Immature natural killer cell (primary cell): Measurements from ENCODE around the gene CCDC174. TPM values are rescaled to one million over a fixed set of nuclear protein-coding genes. Genes with fewer than 3 reads are reported as not detected.

ENCODE experiments used
- DNase-seq, 3 donors: peaks; one replicate each; pipeline ENCODE4 v3.0.0; 2022; ENCODE audit warnings: mixed read lengths in 1 of 3
- H3K27ac Mint-ChIP-seq, 6 donors: one replicate each; pipeline ENCODE4 v1.8.0; 2020; ENCODE audit warnings: mixed read lengths in 6 of 6, mild to moderate bottlenecking in 5 of 6, inconsistent platforms in 4 of 6, moderate library complexity in 3 of 6
- H3K27me3 Mint-ChIP-seq, 3 donors: one replicate each; pipeline ENCODE4 v1.8.0; 2020 to 2021; ENCODE audit warnings: low read depth in 3 of 3, mild to moderate bottlenecking in 3 of 3, mixed read lengths in 3 of 3, moderate library complexity in 3 of 3, inconsistent platforms in 1 of 3
- H3K36me3 Mint-ChIP-seq, 3 donors: one replicate each; pipeline ENCODE4 v1.8.0; 2020; ENCODE audit warnings: mixed read lengths in 3 of 3, inconsistent platforms in 2 of 3, mild to moderate bottlenecking in 2 of 3
- H3K4me1 Mint-ChIP-seq, 2 donors: one replicate each; pipeline ENCODE4 v1.8.0; 2020; ENCODE audit warnings: inconsistent platforms in 2 of 2, mild to moderate bottlenecking in 2 of 2, mixed read lengths in 2 of 2, moderate library complexity in 1 of 2
- H3K4me3 Mint-ChIP-seq, 5 donors: one replicate each; pipeline ENCODE4 v1.8.0; 2020; ENCODE audit warnings: mild to moderate bottlenecking in 5 of 5, mixed read lengths in 5 of 5, inconsistent platforms in 3 of 5, moderate library complexity in 3 of 5
- H3K9me3 Mint-ChIP-seq, 6 donors: one replicate each; pipeline ENCODE4 v1.8.0; 2020; ENCODE audit warnings: mild to moderate bottlenecking in 6 of 6, mixed read lengths in 6 of 6, inconsistent platforms in 4 of 6, moderate library complexity in 3 of 6
- polyA plus RNA-seq, 3 donors: library from polyadenylated mRNA; unstranded; fragments of 300-500 nt; fragmentation: Illumina TruSeq; gene quantifications; one replicate each; pipeline ENCODE4 v1.2.3, GENCODE V29; 2021

The CCDC174 gene
- polyA plus RNA-seq, 3 donors from 2014 or later = 12.2 to 29.4 (median 14.0) TPM

DNA sequence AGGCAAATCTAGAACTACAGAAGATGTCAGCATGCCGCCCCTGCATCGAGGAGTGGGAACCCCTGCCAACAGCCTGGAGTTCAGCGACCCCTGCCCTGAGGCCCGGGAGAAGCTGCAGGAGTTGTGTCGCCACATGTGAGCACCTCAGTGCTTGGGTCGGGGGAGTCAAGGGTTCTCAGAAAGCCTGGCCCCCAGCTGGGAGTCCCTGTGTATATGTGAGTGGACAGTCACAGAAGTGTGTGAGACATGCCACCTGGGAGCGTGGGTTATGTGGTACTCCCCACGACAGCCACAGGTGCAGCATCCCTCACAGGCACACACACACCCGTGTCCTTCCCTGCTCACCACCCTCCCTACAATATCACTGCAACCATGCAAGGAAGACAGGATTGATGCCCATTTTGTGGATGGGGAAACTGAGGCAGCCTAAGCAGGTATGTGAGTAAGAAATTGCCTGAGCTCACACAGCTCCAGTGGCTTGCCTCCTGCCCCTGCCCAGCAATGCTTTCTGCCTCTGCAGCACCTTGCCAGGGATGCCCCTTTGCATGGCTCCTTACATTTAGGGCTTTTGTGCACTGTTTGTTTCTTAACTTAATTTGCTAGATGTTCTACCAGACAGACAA lies 51.7 kb downstream of the CCDC174 start:
- Mint-ChIP-seq H3K27ac (no peak overlapping the region), H3K27me3 (no peaks in the 10 kb centered on the region), H3K9me3 (peaks cover 0 to under 1% (median 0%) of the 10 kb centered on the region in 6 donors), H3K4me1 (no peaks in the 10 kb centered on the region), H3K4me3 (no peak overlapping the region), H3K36me3 (peaks cover 3 to 12% (median 5%) of the 10 kb centered on the region in 3 donors)
- no peak for DNase-seq

GRCh38 chr3:14703791-14704190 lies 52.2 kb downstream of the CCDC174 start:
- Mint-ChIP-seq H3K4me3 (no peak overlapping the region), H3K36me3 (peaks cover 3 to 10% (median 4%) of the 10 kb centered on the region in 3 donors), H3K27me3 (no peaks in the 10 kb centered on the region), H3K9me3 (no peaks in the 10 kb centered on the region), H3K4me1 (no peaks in the 10 kb centered on the region), H3K27ac (no peak overlapping the region)
- DNase-seq = no peak

- Mint-ChIP-seq H3K9me3 (no peaks in the 10 kb centered on the region), H3K4me1 (no peaks in the 10 kb centered on the region), H3K4me3 (no peak overlapping the region), H3K27me3 (no peaks in the 10 kb centered on the region), H3K27ac (no peak overlapping the region), H3K36me3 (peaks cover 3 to 16% (median 14%) of the 10 kb centered on the region in 3 donors)
- DNase-seq = no peak
Observed at GRCh38 chr3:14706096-14706495, 54.5 kb downstream of the CCDC174 start.

DNA sequence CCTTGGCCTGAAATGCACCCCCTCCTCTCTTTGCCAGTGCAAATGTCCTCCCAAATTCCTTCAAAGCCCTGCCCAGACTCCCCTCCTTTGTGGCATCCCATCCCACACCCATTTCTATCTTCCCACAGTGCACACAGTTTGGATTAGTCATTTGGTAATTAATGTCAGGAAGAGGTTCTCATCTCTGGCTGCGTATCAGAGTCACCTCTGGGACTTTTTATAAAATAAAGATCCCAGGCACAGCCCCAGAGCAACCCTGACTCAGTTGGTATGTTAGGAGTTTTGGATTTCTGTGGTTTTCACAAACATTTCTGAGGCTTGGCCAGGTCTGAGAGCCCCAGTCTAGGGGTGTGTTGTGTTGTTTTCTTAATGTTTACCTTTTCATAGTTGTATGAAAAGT lies 65.0 kb downstream of the CCDC174 start:
- Mint-ChIP-seq H3K4me3 (no peak overlapping the region), H3K4me1 (no peaks in the 10 kb centered on the region), H3K27me3 (peaks cover 0 to 4% (median 1%) of the 10 kb centered on the region in 3 donors), H3K36me3 (peaks cover 5 to 17% (median 11%) of the 10 kb centered on the region in 3 donors), H3K27ac (no peak overlapping the region), H3K9me3 (peaks cover 0 to 7% (median 5%) of the 10 kb centered on the region in 6 donors)
- DNase-seq = no peak

- Mint-ChIP-seq H3K27ac (no peak overlapping the region), H3K4me3 (no peak overlapping the region), H3K4me1 (no peaks in the 10 kb centered on the region), H3K9me3 (peaks cover 0 to 7% (median 5%) of the 10 kb centered on the region in 6 donors), H3K27me3 (peaks cover 0 to 4% (median 0%) of the 10 kb centered on the region in 3 donors), H3K36me3 (peaks cover 8 to 16% (median 12%) of the 10 kb centered on the region in 3 donors)
- no peak for DNase-seq
Observed at GRCh38 chr3:14717307-14717706, 65.7 kb downstream of the CCDC174 start.

DNA sequence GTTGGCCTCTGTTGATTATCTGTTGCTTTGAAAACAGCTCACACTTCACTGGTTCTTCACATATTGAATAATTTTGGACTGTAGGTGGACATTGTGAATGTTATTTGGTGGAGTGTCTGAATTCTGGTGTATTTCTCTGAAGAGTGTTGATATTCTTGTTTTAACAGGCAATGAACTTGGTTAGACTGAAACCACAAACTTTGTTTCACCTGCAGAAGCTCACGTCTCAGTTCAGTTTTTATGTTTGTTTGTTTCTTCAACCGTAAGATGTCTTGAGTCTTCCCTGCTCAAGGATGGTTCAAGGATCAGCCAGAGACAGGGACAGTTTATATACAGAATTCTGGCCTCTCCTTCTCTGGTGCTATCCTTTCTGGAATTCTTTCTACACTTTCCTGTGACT lies 67.0 kb downstream of the CCDC174 start:
- Mint-ChIP-seq H3K27ac (no peak overlapping the region), H3K4me1 (no peaks in the 10 kb centered on the region), H3K36me3 (peaks cover 3 to 13% (median 5%) of the 10 kb centered on the region in 3 donors), H3K4me3 (no peak overlapping the region), H3K27me3 (peaks cover 0 to 4% (median 0%) of the 10 kb centered on the region in 3 donors), H3K9me3 (peaks cover 0 to under 1% (median 0%) of the 10 kb centered on the region in 6 donors)
- no peak for DNase-seq

DNA sequence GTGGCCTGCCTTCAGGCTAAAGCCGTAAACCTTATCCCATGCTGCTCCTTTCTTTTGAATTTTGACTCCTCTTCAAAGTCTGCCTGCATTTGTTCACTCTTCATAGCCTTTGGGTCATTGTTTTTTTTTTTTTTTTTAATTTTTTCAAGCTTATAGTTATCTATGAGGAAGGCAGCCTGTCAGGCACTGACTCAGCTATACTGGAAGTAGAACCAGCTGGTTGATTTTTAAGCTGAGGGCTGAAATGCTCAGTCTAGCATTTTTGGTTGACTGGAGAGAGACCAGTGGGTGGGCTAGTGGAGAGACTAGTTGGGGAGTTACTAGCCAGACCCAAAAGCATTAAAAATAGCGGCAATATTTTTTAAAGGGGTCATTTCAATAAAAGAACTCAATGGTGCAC lies 67.4 kb downstream of the CCDC174 start:
- Mint-ChIP-seq H3K9me3 (no peaks in the 10 kb centered on the region), H3K27me3 (peaks cover 0 to 4% (median 0%) of the 10 kb centered on the region in 3 donors), H3K36me3 (peaks cover 3 to 13% (median 5%) of the 10 kb centered on the region in 3 donors), H3K4me1 (no peaks in the 10 kb centered on the region), H3K4me3 (no peak overlapping the region), H3K27ac (no peak overlapping the region)
- DNase-seq = no peak

- no peaks in the 10 kb centered on the region for H3K9me3 Mint-ChIP-seq
- no peak for DNase-seq
- H3K36me3 Mint-ChIP-seq = peaks cover 3 to 13% (median 5%) of the 10 kb centered on the region in 3 donors
- H3K27me3 Mint-ChIP-seq = peaks cover 0 to 4% (median 0%) of the 10 kb centered on the region in 3 donors
- H3K27ac Mint-ChIP-seq = no peak overlapping the region
- H3K4me3 Mint-ChIP-seq = no peak overlapping the region
- H3K4me1 Mint-ChIP-seq = no peaks in the 10 kb centered on the region
Observed at GRCh38 chr3:14721126-14721864, 69.7 kb downstream of the CCDC174 start.

Other genes with a start within 250 kb of the CCDC174 start
- 1 to 10 TPM; 4.7 to 8.0 (median 6.9) TPM for gene SLC6A6, start 249.2 kb upstream of the CCDC174 start, polyA plus RNA-seq
- gene GRIP2, start 111.4 kb upstream of the CCDC174 start, polyA plus RNA-seq = not detected
- gene C3orf20, start 23.4 kb downstream of the CCDC174 start, polyA plus RNA-seq = not detected
- gene FGD5, start 167.2 kb downstream of the CCDC174 start, polyA plus RNA-seq = not detected